GM18870 (cell line): ENCODE results near the gene PC.
"Not testable (repeated sequence)": the region's sequence is repeated elsewhere in the genome, so short reads cannot be mapped to it uniquely, and the experiment has no call there.

ENCODE experiments used
- ATAC-seq: cut with Tn5 transposase; IDR thresholded peaks from one replicate; pipeline ENCODE4 v1.9.1; 2021; ENCODE audit warnings: moderate library complexity; ENCODE audit not compliant: unreplicated experiment

PC gene

DNA sequence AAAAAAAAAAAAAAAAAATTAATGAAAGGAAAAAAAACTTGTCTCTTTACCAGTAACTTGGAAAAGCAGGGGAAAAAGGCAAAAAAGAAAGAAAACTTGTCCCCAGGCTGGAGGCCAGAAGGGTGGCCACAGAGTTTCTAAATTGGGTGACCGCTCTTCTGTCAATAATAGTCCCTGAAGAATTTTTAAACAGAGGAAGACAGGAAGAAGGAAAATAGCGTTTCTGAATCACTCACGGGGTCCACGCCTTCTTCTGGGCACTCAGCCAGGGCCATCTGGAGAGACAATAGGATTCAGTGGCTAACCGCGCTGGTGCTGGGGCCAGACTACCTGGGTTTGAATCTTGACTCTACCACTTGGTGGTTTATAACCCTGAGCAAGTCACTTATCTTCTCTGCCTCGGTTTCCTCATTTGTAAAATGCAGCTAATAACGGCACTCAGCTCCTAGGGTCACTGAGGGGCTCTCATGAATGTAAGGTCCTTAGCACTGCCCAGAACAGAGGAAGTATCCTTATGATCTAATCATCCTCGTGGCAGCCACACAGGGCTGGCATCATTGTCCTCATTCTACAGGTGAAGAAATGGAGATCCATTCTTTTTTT, 23.9 kb upstream of the PC start:
- ATAC-seq: no peak

GRCh38 chr11:66979336-66979980, 21.3 kb upstream of the PC start:
- no peak for ATAC-seq

GRCh38 chr11:66978717-66979116, 20.5 kb upstream of the PC start:
- no peak for ATAC-seq

- ATAC-seq: no peak
Measured at GRCh38 chr11:66978229-66978628, 20.0 kb upstream of the PC start.

DNA sequence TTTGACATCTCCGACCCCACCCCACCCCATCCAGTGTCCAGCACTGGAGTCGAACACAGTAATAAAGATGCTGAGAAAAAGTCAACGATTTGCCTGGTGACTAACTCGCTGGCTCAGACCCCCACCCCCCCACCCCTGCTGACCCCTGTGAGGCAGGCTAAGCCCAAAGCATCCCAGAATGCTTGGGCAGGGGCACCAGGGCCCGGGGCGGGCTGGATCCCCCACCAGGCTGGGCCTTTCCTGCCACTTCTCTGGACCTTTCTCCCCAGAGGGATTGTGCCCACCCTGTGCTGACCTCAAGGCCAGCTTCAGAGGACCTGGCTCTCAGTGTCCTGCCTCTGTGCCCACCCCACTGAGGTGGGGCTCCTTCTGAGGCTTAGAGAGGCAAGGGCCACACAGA, 18.7 kb upstream of the PC start:
- ATAC-seq: no peak

GRCh38 chr11:66976028-66976467, 17.9 kb upstream of the PC start:
- no peak for ATAC-seq

GRCh38 chr11:66975405-66976027, 17.3 kb upstream of the PC start:
- no peak for ATAC-seq

DNA sequence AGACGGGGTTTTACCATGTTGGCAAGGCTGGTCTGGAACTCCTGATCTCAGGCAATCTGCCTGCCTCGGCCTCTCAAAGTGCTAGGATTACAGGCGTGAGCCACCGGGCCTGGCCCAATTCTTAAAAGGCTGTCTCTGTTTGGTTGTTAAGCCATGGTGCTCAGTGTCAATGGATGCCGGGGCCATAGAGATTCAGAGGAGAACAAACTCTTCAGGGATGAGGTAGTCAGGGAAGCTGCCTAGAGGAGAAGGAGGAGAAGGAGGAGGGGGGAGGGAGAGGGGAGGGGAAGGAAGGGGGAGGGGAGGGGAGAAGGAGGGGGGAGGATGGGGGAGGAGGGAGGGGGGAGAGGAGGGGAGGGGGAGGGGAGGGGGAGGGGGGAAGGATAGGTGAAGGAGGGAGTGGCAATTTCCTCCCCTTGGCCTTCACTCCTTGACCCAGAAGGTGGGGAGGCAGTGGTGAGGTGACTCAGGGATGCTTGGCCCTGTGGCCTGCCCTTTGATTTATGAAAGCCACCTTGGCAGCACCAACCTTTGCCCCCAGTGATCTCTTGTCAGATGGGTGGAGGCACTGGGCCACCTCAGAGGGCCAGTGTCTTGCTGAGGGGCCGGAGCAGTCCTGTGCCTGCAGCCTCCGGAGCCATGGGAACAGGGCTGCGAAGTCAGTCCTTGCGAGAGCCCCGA, 16.7 kb upstream of the PC start, which contains the start of gene C11orf86:
C11orf86 (plus strand) TSS at position 581 of the 681 bp plus-strand sequence; CDS start at position 640, 59 bp downstream.
- no peak for ATAC-seq

- ATAC-seq: no peak
Measured at GRCh38 chr11:66973956-66974580, 15.9 kb upstream of the PC start.

DNA sequence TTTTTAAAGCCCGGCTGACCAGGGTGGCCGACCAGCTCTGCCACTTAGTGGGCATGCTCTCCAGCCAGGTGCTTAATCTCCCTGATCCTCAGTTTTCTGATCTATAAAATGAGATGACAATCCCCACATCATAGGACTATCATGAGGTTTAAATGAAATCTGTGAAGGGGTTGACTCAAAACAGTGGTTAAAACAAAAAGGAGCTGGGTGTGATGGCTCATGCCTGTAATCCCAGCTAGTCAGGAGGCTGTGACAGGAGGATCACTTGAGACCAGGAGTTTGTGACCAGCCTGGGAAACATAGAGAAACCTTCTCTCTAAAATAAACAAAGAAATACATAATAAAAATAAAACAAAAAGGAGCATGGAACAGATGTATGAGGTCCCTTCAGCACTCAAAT, 13.3 kb upstream of the PC start:
- ATAC-seq: no peak

DNA sequence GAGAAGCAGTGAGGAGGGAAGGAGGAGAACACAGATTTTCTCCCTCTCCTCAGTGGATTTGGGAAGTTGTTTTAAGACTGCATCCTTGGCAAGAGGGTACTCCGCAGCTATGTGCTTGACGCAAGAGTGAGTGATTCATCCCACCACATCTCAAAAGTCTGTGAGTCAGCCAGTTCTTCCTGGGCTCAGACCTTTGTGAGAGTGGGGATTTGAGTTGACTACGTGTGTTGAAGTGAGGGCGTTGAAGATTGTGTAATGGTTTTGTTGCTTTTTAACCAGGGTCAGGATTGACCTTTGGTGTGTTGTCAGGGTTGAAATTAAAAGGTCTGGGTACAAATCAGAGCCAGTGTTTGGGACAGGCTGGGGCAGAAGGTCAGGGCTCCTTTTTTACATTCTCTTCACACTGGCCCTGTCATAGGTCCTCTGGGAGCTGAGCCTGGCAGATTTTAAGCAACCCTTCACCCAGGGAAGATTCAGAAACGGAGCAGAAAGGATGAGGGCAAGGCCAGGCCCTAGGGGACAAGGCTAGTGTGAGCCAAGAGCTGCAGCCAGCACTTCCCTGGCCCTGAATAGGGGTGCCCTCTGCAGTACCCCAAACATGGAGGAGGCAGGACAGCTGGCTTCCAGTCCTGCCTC, 12.7 kb upstream of the PC start:
- ATAC-seq: no peak

DNA sequence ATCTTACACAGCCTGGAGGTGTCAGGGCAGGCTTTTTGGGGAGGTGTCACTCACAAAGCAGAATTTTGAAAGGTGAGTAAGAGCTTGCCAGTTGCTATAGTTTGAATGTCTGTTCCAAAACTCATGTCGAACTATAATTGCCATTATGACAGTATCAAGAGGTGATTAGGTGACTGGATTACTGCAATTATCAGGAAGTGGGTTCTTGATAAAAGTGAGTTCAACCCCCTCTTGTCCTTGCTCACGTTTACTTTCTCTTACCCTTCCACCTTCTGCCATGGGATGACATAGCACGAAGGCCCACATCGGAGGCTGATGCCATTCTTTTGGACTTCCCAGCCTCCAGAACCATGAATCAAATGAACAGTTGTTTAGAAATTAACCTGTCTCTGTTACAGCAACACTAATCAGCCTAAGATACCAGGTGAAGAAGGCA, 12.2 kb upstream of the PC start:
- ATAC-seq: no peak

GRCh38 chr11:66969584-66970225, 11.5 kb upstream of the PC start:
- no peak for ATAC-seq

- ATAC-seq: no peak
Measured at GRCh38 chr11:66967670-66968425, 9.7 kb upstream of the PC start.

DNA sequence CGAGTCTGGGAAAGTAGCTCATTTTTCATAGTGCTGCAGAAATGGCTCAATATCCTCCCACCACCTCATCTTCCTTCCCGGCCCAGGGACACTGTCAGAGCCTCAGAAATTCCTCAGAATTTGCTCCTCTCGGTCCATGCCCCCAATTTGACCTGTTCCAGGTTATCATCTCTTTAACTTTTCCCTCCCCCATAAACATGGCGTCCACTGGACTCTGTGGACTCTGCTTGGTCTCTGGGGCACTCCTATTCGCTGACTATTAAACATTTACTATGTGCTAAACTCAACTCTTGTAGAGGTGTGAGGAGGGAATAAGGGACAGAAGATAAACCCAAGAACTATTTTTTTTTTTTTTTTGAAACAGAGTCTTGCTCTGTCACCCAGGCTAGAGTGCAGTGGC, 8.2 kb upstream of the PC start:
- ATAC-seq: no peak

DNA sequence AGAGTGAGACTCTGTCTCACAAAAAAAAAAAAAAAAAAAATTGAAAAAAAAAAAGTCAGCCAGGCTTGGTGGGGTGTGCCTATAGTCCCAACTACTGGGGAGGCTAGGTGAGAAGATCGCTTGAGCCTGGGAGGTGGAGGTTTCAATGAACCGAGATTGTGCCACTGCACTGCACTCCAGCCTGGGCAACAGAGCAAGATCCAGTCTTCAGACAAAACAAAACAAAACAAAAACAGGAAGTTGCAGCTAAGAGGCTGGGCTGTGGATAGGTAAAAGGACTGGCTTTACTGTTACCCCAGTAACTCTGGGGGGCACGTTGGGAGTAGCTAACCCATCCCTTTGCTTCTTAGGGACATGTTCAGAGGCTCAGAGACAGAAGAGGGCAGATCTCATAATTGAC, 6.3 kb upstream of the PC start:
- ATAC-seq: no peak

- no peak for ATAC-seq
Measured at GRCh38 chr11:66962801-66963200, 4.6 kb upstream of the PC start.

DNA sequence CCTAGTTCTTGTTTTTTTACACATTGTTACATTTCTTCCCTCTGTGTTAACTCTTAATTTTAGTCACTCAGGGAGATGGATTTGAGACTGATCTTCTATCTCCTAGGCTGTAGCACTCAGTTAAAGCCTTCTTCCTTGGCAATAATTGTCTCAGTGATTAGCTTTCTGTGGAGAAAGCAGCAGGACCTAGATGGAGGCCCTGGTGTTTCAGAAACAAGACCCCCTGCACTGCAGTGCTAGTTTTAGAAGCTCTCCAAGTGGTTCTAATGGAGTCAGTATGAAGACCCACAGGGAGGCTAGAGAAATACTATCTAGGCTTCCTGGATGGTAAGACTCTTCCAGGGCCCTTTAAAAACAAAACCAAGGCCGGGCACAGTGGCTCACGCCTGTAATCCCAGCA, 4.1 kb upstream of the PC start:
- ATAC-seq: no peak

- ATAC-seq: not testable (repeated sequence)
Measured at GRCh38 chr11:66961691-66962213, 3.6 kb upstream of the PC start.

- ATAC-seq: no peak
Measured at GRCh38 chr11:66958956-66959274, 732 bp upstream of the PC start.
